ENCODE measurements around the gene GPR52.

DNA sequence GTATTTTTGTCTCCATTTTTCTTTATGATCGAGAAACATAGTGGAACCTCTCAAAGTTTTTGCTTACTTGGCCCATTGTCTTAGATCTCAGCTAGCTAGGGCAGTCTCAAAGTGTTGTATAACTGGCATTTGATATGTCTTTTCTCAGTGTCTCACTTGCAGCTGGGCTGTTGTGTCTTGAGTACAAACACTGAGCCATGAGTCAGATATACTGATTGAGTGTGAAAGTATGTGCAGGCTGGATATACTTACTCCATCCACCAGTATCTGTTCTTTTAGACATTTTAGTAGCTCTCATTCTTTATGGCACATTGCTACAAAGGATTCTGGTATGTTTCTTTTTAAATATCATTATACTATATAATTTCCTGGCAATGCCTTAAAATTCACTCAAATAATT, 14.3 kb upstream of the GPR52 start:
- TF ChIP-seq CTCF (IDR thresholded peaks at IDR 0.05): no peak
- no peak for TF ChIP-seq POLR2A (IDR thresholded peaks at IDR 0.05)
